IPS-18c (cell line): ENCODE results near the gene MAPT.

Experiments used
- H3K4me3 ChIP-seq: 2 replicates; pipeline ENCODE4 v1.7.0; 2013; ENCODE audit warnings: low read depth, mild to moderate bottlenecking, low read length, moderate library complexity; ENCODE audit not compliant: insufficient read depth
- H3K9me3 ChIP-seq: one replicate; pipeline ENCODE4 v1.6.1; 2013; ENCODE audit warnings: mild to moderate bottlenecking, low read length, moderate library complexity; ENCODE audit not compliant: control insufficient read depth, insufficient read depth

MAPT gene

GRCh38 chr17:45983614-45984310 is 89.4 kb downstream of the MAPT start:
- H3K9me3 ChIP-seq = no peaks in the 10 kb centered on the region
- H3K4me3 ChIP-seq = no peak overlapping the region

GRCh38 chr17:45984368-45984767 is 90.0 kb downstream of the MAPT start:
- no peak overlapping the region for H3K4me3 ChIP-seq
- H3K9me3 ChIP-seq = no peaks in the 10 kb centered on the region

GRCh38 chr17:45985447-45985846 is 91.1 kb downstream of the MAPT start:
- H3K4me3 ChIP-seq = no peak overlapping the region
- H3K9me3 ChIP-seq = no peaks in the 10 kb centered on the region

GRCh38 chr17:45986056-45986455 is 91.7 kb downstream of the MAPT start:
- Histone ChIP-seq H3K9me3 (no peaks in the 10 kb centered on the region), H3K4me3 (no peak overlapping the region)

- Histone ChIP-seq H3K4me3 (no peak overlapping the region), H3K9me3 (no peaks in the 10 kb centered on the region)
These were observed 93.4 kb downstream of the MAPT start for GRCh38 chr17:45987706-45988105.

GRCh38 chr17:45989759-45990158 is 95.4 kb downstream of the MAPT start:
- no peak overlapping the region for H3K4me3 ChIP-seq
- H3K9me3 ChIP-seq = no peaks in the 10 kb centered on the region

GRCh38 chr17:45990886-45991285 is 96.5 kb downstream of the MAPT start:
- Histone ChIP-seq H3K4me3 (no peak overlapping the region), H3K9me3 (no peaks in the 10 kb centered on the region)

- Histone ChIP-seq H3K9me3 (no peaks in the 10 kb centered on the region), H3K4me3 (no peak overlapping the region)
These were observed 97.0 kb downstream of the MAPT start for GRCh38 chr17:45991341-45991740.

- no peak overlapping the region for H3K4me3 ChIP-seq
These were observed 97.8 kb downstream of the MAPT start for GRCh38 chr17:45992175-45992574.

GRCh38 chr17:45992904-45993303 is 98.5 kb downstream of the MAPT start:
- H3K4me3 ChIP-seq = no peak overlapping the region
- no peaks in the 10 kb centered on the region for H3K9me3 ChIP-seq

More at GRCh38 chr17:45992175-45992574, 97.8 kb downstream of the MAPT start:
- H3K9me3 ChIP-seq = no peaks in the 10 kb centered on the region

- Histone ChIP-seq H3K4me3 (no peak overlapping the region), H3K9me3 (no peaks in the 10 kb centered on the region)
These were observed 99.7 kb downstream of the MAPT start for GRCh38 chr17:45993962-45994627.

- no peaks in the 10 kb centered on the region for H3K9me3 ChIP-seq
- no peak overlapping the region for H3K4me3 ChIP-seq
These were observed 100.6 kb downstream of the MAPT start for GRCh38 chr17:45994987-45995386.

GRCh38 chr17:45995627-45996270 is 101.4 kb downstream of the MAPT start:
- no peaks in the 10 kb centered on the region for H3K9me3 ChIP-seq
- H3K4me3 ChIP-seq = no peak overlapping the region

- Histone ChIP-seq H3K4me3 (no peak overlapping the region), H3K9me3 (no peaks in the 10 kb centered on the region)
These were observed 102.1 kb downstream of the MAPT start for GRCh38 chr17:45996282-45996937.

GRCh38 chr17:45997166-45997565 is 102.8 kb downstream of the MAPT start:
- Histone ChIP-seq H3K4me3 (no peak overlapping the region), H3K9me3 (no peaks in the 10 kb centered on the region)

- Histone ChIP-seq H3K9me3 (no peaks in the 10 kb centered on the region), H3K4me3 (no peak overlapping the region)
These were observed 103.3 kb downstream of the MAPT start for GRCh38 chr17:45997624-45998023.

GRCh38 chr17:45998987-45999899 is 104.9 kb downstream of the MAPT start, which contains the start of gene STH:
STH (plus strand) TSS chr17:45999250; CDS start chr17:45999280, 30 bp downstream.
- Histone ChIP-seq H3K4me3 (no peak within 1 kb of the TSS), H3K9me3 (no peaks in the 10 kb centered on the region)
